Body of pancreas (tissue), 4 donors: ENCODE data around the gene ACTL6B. TPM values are rescaled to one million over a fixed set of nuclear protein-coding genes. Genes with fewer than 3 reads are reported as not detected.
A peak's percentile ranks its signal among the peaks of the same experiment; 100 is the strongest.

ENCODE experiments used
- ATAC-seq: fragments of 150-250 bp; one replicate; pipeline ENCODE4 v1.9.1; 2016
- DNase-seq, 4 donors: peaks; one replicate each; pipeline ENCODE4 v3.0.0-alpha.2; 2019
- H3K27ac ChIP-seq, 4 donors: fragments of 200-600 bp; sonication (generic); 1 replicate in 3 of 4; 2 replicates in 1 of 4; pipeline versions ENCODE4 v1.5.1 to v1.6.1; 2016 to 2019; ENCODE audit warnings: mild to moderate bottlenecking in 1 of 4, mixed read lengths in 1 of 4, moderate library complexity in 1 of 4
- H3K27me3 ChIP-seq, 2 donors: fragments of 200-600 bp; sonication (generic); one replicate each; pipeline ENCODE4 v1.6.0; 2016; ENCODE audit warnings: mild to moderate bottlenecking in 1 of 2
- H3K36me3 ChIP-seq, 2 donors: fragments of 200-600 bp; sonication (generic); replicated peaks in 1 of 2; 2 replicates each; pipeline ENCODE4 v1.5.1; 2016; ENCODE audit warnings: low read depth in 2 of 2; ENCODE audit not compliant: insufficient read depth in 1 of 2
- H3K4me1 ChIP-seq: fragments of 200-600 bp; sonication (generic); one replicate; pipeline ENCODE4 v1.6.0; 2016
- H3K4me3 ChIP-seq, 2 donors: fragments of 200-600 bp; sonication (generic); 1 replicate in 1 of 2; 2 replicates in 1 of 2; pipeline ENCODE4 v1.5.1; 2016 to 2019
- H3K9me3 ChIP-seq, 3 donors: fragments of 200-600 bp; sonication (generic); 1 replicate in 2 of 3; 2 replicates in 1 of 3; pipeline ENCODE4 v1.5.1; 2016
- POLR2A ChIP-seq, 3 donors: fragments of 450-650 bp; IDR thresholded peaks; one replicate each; pipeline ENCODE4 v1.6.1; 2016; ENCODE audit warnings: antibody characterized with exemption in 3 of 3, mild to moderate bottlenecking in 2 of 3
- WGBS, 2 donors: methylation state at CpG; one replicate each; pipeline ENCODE4 v1.1.5; 2017; 5-methylcytosine and 5-hydroxymethylcytosine counted together
- intact Hi-C: fragments of 100-400 bp; cut with DNase I; formaldehyde crosslinking; loops from one replicate; pipeline ENCODE4 v1.15.1; 2023
- total RNA-seq, 2 donors: library from RNA; depleted of rRNA; stranded (reverse); fragments of >200 nt; gene quantifications; one replicate each; pipeline ENCODE4 v1.1.0, GENCODE V29; 2016
- TF ChIP-seq, protein P1 (sequence below), 7 experiments: fragments of 450-650 bp in 4 of 7; fragments of 200-600 bp in 3 of 7; sonication (generic) in 3 of 7; IDR thresholded peaks; one replicate each; pipeline ENCODE4 v1.5.1; 2016 to 2019; ENCODE audit warnings: antibody characterized with exemption in 7 of 7

ACTL6B gene
- total RNA-seq, 2 donors from 2014 or later, result 0.52 TPM; not detected in 1

DNA sequence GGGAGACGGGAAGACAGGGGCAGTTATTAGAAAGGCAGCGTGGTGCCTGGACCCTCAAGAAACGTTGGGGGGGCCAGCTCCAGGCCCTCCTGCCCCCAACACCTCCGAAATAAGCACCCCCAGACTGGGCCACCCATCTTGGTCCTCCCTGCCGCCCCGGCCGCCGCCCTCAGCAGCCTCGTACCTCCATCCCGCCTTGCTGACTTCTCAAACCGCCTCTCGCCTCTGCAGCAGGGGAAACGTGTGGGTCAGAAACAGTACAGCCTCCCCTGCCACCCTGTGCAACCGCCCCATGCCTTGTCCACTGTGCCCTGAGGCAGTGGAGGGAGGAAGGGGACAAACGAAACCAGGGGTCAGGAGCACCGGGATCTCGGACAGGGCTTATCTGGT is 30.6 kb upstream of the ACTL6B start:
- Histone ChIP-seq H3K4me1 (peaks cover 36% of the 10 kb centered on the region), H3K36me3 (peaks cover 14 to 50% of the 10 kb centered on the region in 2 donors), H3K4me3 (no peak overlapping the region), H3K27me3 (no peaks in the 10 kb centered on the region), H3K27ac (no peak overlapping the region), H3K9me3 (no peaks in the 10 kb centered on the region)
- 85 to 91% methylated on average over 17 of the region's 17 CpGs for WGBS, 2 donors
- intact Hi-C loops, result loop anchor here (10.0 kb wide), 1 partner anchor 212 kb away; the partner anchor contains the start of gene TSC22D4
- DNase-seq (no peak), ATAC-seq (no peak)
- TF ChIP-seq, protein P1, sequence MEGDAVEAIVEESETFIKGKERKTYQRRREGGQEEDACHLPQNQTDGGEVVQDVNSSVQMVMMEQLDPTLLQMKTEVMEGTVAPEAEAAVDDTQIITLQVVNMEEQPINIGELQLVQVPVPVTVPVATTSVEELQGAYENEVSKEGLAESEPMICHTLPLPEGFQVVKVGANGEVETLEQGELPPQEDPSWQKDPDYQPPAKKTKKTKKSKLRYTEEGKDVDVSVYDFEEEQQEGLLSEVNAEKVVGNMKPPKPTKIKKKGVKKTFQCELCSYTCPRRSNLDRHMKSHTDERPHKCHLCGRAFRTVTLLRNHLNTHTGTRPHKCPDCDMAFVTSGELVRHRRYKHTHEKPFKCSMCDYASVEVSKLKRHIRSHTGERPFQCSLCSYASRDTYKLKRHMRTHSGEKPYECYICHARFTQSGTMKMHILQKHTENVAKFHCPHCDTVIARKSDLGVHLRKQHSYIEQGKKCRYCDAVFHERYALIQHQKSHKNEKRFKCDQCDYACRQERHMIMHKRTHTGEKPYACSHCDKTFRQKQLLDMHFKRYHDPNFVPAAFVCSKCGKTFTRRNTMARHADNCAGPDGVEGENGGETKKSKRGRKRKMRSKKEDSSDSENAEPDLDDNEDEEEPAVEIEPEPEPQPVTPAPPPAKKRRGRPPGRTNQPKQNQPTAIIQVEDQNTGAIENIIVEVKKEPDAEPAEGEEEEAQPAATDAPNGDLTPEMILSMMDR (IDR thresholded peaks at IDR 0.05), result no peak
- TF ChIP-seq POLR2A (IDR thresholded peaks at IDR 0.05), result no peak

DNA sequence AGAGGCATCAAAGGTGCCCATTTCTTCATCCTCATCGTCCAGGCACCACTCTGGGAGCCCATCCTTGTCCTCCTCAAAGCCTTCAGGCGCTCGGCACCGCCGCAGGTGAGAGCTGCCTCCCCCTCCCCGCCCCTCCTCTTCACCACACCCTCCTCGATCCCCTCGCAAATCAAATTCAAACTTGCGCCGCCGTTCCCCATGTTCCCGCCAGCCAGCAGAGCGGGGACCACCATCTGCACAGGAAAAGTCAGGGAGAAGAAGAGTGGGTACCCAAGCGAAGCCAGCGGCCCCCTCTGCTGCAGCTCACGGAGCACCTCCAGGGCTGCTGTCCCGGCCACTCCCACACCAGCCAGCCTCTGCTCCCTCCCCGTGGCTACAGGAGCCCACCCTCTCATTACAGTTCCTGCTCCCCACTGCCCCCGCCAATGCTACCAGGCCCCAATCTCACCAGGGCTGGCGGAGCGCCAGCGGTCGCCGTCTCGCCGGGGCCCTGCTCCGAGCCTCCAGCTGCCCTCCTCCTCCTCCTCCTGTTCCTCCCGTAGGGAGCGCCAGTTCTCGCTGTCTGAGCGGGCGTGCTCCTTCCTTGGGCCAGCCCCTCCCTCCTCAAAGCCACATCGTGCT is 30.1 kb upstream of the ACTL6B start:
- intact Hi-C loops, result loop anchor here (10.0 kb wide), 1 partner anchor 212 kb away; the partner anchor contains the start of gene TSC22D4
- Histone ChIP-seq H3K4me3 (no peak overlapping the region), H3K27ac (no peak overlapping the region), H3K9me3 (no peaks in the 10 kb centered on the region), H3K4me1 (peaks cover 31% of the 10 kb centered on the region), H3K27me3 (no peaks in the 10 kb centered on the region), H3K36me3 (peaks cover 15 to 54% of the 10 kb centered on the region in 2 donors)
- WGBS, 2 donors, result 82 to 92% methylated on average over 30 to 33 of the region's 33 CpGs
- DNase-seq (peak in 1 of 4 donors; percentile 14), ATAC-seq (no peak)
- TF ChIP-seq, protein P1 (IDR thresholded peaks at IDR 0.05), result no peak
- TF ChIP-seq POLR2A (IDR thresholded peaks at IDR 0.05), result no peak

DNA sequence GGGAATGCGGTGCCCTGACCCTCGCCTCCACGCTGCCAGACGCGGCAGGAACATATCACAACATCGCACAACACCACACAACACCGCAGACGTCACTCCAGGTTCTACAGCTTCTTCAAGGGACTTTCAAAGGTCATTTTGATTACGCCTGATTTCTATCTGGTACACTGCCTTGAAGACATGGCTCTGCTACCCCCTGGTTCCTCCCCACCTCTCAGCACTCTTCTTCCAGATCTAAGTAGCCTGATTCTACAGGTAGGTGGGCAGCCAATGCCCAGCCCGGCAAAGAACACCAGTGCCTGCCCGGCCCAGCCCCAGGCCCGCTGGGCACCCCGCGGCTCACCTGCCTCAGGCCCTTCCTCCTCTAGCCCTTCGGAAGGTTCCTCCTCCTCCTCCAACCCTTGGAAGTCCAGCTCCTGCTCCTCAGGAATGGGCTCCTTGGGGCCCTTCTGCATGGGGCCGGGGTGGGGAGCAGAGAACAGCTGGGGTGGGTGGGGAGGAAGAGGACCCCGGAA is 29.4 kb upstream of the ACTL6B start:
- Histone ChIP-seq H3K27me3 (no peaks in the 10 kb centered on the region), H3K4me1 (peaks cover 24% of the 10 kb centered on the region), H3K9me3 (no peaks in the 10 kb centered on the region), H3K27ac (no peak overlapping the region), H3K36me3 (peaks cover 15 to 54% of the 10 kb centered on the region in 2 donors), H3K4me3 (no peak overlapping the region)
- ATAC-seq (no peak), DNase-seq (no peak)
- 92% methylated on average over 17 of the region's 17 CpGs for WGBS, 2 donors
- TF ChIP-seq, protein P1 (IDR thresholded peaks at IDR 0.05), result no peak
- TF ChIP-seq POLR2A (IDR thresholded peaks at IDR 0.05), result no peak
- intact Hi-C loops, result loop anchor here (10.0 kb wide), 1 partner anchor 211 kb away; the partner anchor contains the start of gene TSC22D4

DNA sequence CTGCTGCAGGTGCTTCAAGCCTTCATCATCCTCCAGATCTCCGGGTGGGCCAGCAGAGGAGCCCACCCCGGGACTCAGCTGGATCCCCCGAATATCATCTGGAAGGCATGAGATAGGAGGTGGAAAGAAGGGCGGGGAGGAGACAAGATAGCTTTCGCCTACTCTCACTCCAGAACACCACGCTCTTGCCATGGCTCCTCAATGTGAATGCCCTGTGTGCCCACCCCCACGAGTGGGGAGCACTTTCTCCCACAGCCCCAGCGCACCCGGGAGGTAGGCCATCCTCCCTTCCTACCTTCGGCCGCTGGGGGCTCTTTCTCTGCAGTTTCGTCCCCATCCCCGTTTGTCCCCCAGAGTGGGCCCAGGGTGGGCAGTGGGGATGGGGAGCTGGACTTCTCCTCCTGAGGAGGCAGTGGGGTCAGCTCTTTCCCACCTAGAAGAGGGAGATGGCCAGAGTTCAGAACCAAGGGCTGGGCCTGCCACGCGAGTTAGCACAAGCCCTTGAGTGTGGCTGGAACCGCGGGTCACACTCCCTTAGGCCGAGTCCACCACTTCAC is 28.9 kb upstream of the ACTL6B start:
- peaks cover 15 to 54% of the 10 kb centered on the region in 2 donors for H3K36me3 ChIP-seq
- WGBS, 2 donors, result 91 to 92% methylated on average over 14 to 18 of the region's 18 CpGs
- intact Hi-C loops, result loop anchor here (10.0 kb wide), 1 partner anchor 210 kb away; the partner anchor contains the start of gene TSC22D4

More for the DNA sequence above, 28.9 kb upstream of the ACTL6B start:
- H3K4me1 ChIP-seq, result peaks cover 20% of the 10 kb centered on the region
- ATAC-seq (no peak), DNase-seq (no peak)
- H3K4me3 ChIP-seq, result no peak overlapping the region
- no peak for TF ChIP-seq POLR2A (IDR thresholded peaks at IDR 0.05)
- TF ChIP-seq, protein P1 (IDR thresholded peaks at IDR 0.05), result no peak
- no peaks in the 10 kb centered on the region for H3K27me3 ChIP-seq
- H3K9me3 ChIP-seq, result no peaks in the 10 kb centered on the region
- no peak overlapping the region for H3K27ac ChIP-seq
